Suprapubic skin (tissue), 4 donors: ENCODE results near the gene OSER1. TPM values are rescaled to one million over a fixed set of nuclear protein-coding genes. Genes with fewer than 3 reads are reported as not detected.
A peak's percentile ranks its signal among the peaks of the same experiment; 100 is the strongest.
"Not testable (repeated sequence)": the region's sequence is repeated elsewhere in the genome, so short reads cannot be mapped to it uniquely, and the experiment has no call there.

Source experiments
- DNase-seq, 2 donors: peaks; one replicate each; pipeline ENCODE4 v3.0.0-alpha.2; 2019; ENCODE audit warnings: low spot score in 2 of 2
- H3K27ac ChIP-seq: fragments of 200-600 bp; sonication (generic); one replicate; pipeline ENCODE4 v1.5.1; 2019
- H3K27me3 ChIP-seq: fragments of 200-600 bp; sonication (generic); one replicate; pipeline ENCODE4 v1.5.1; 2019
- H3K36me3 ChIP-seq: fragments of 200-600 bp; sonication (generic); one replicate; pipeline ENCODE4 v1.5.1; 2019
- H3K4me1 ChIP-seq: fragments of 200-600 bp; sonication (generic); one replicate; pipeline ENCODE4 v1.5.1; 2019
- H3K4me3 ChIP-seq: fragments of 200-600 bp; sonication (generic); one replicate; pipeline ENCODE4 v1.5.1; 2019; ENCODE audit warnings: mild to moderate bottlenecking
- H3K9me3 ChIP-seq: fragments of 200-600 bp; sonication (generic); one replicate; pipeline ENCODE4 v1.5.1; 2019
- EP300 ChIP-seq: sonication (generic); formaldehyde crosslinking; IDR thresholded peaks from one replicate; pipeline ENCODE4 v1.6.1; 2017; ENCODE audit warnings: antibody characterized with exemption
- POLR2A ChIP-seq, 2 donors: fragments of 450-650 bp; IDR thresholded peaks; one replicate each; pipeline ENCODE4 v1.6.1; 2017; ENCODE audit warnings: antibody characterized with exemption in 2 of 2, mild to moderate bottlenecking in 2 of 2, moderate library complexity in 2 of 2
- POLR2AphosphoS5 ChIP-seq, 3 donors: sonication (generic); formaldehyde crosslinking; IDR thresholded peaks; one replicate each; pipeline ENCODE4 v1.6.1; 2017; ENCODE audit warnings: antibody characterized with exemption in 3 of 3
- WGBS: methylation state at CpG from one replicate; pipeline ENCODE4 v1.1.5; 2018; 5-methylcytosine and 5-hydroxymethylcytosine counted together
- total RNA-seq, 4 donors: library from RNA; depleted of rRNA; stranded (reverse); fragments of >200 nt; gene quantifications; one replicate each; pipeline ENCODE4 v1.1.0, GENCODE V29; 2016
- TF ChIP-seq, protein P1 (sequence below), 2 donors: fragments of 200-600 bp in 1 of 2; fragments of 450-650 bp in 1 of 2; sonication (generic) in 1 of 2; IDR thresholded peaks; one replicate each; pipeline ENCODE4 v1.5.1; 2016 to 2019; ENCODE audit warnings: antibody characterized with exemption in 2 of 2, mild to moderate bottlenecking in 1 of 2, moderate library complexity in 1 of 2

The OSER1 gene
- total RNA-seq, 4 donors from 2014 or later: 34.2 to 51.6 (median 41.3) TPM

DNA sequence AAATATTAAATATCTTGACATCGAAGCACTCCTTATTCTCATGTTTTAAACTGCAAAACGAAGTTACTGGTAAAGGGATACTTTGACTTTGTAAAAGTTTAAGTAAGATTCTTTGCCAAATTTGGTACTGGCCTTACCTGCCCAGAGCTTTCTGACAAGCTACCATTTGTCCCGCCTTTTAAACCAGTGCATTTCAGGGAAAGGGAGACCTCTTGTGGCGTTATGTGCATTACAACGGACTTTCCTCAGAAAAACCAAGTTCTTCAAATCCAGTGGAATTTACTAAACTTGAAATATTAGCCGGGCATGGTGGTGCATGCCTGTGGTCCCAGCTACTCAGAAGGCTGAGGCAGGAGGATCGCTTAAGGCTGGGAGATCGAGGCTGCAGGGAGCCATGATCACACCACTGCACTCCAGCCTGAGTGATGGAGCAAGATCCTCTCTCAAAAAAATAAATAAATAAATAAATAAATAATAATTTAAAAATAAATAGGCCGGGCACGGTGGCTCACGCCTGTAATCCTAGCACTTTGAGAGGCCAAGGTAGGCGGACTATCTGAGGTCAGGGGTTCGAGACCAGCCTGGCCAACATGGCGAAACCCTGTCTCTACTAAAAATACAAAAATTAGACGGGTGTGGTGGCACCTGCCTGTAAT is 20.2 kb downstream of the OSER1 start:
- WGBS: 23% methylated on average over 15 of the region's 15 CpGs
- peaks cover 31% of the 10 kb centered on the region for H3K4me1 ChIP-seq
- DNase-seq: not testable (repeated sequence)

DNA sequence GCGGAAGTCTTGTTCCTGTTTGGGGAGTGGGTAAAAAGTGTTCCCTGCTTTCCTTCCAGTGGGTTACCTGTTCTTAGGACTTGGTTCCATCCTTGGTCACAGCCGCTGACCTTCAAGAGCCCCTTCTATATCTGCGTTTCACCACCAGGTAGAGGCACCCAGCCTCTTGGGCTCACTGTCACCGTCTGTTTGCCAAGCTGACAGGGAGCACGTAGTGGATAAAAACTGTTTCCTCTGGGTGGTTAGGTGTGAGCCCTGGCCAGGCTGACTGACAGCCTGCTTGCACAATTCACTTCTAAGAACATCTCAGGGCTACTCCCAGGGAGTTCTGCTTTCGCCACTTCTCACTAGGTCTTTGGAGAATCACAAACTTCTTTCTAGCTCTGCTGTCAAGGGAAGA is 21.8 kb downstream of the OSER1 start:
- no peak for DNase-seq
- H3K4me3 ChIP-seq: no peak overlapping the region
- H3K36me3 ChIP-seq: no peaks in the 10 kb centered on the region
- peaks cover 31% of the 10 kb centered on the region for H3K4me1 ChIP-seq
- no peak overlapping the region for H3K27ac ChIP-seq
- peaks cover 11% of the 10 kb centered on the region for H3K27me3 ChIP-seq
- TF ChIP-seq EP300 (no peak), POLR2A (IDR thresholded peaks at IDR 0.05) (no peak)
- no peaks in the 10 kb centered on the region for H3K9me3 ChIP-seq
- WGBS: 68% methylated on average over 3 of the region's 6 CpGs

More for the DNA sequence above, 20.2 kb downstream of the OSER1 start:
- H3K4me3 ChIP-seq, H3K9me3 ChIP-seq, H3K36me3 ChIP-seq, H3K27ac ChIP-seq: not testable (repeated sequence)
- H3K27me3 ChIP-seq: peaks cover 11% of the 10 kb centered on the region
- TF ChIP-seq, protein P1, sequence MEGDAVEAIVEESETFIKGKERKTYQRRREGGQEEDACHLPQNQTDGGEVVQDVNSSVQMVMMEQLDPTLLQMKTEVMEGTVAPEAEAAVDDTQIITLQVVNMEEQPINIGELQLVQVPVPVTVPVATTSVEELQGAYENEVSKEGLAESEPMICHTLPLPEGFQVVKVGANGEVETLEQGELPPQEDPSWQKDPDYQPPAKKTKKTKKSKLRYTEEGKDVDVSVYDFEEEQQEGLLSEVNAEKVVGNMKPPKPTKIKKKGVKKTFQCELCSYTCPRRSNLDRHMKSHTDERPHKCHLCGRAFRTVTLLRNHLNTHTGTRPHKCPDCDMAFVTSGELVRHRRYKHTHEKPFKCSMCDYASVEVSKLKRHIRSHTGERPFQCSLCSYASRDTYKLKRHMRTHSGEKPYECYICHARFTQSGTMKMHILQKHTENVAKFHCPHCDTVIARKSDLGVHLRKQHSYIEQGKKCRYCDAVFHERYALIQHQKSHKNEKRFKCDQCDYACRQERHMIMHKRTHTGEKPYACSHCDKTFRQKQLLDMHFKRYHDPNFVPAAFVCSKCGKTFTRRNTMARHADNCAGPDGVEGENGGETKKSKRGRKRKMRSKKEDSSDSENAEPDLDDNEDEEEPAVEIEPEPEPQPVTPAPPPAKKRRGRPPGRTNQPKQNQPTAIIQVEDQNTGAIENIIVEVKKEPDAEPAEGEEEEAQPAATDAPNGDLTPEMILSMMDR (IDR thresholded peaks at IDR 0.05): peak; percentile 71 to 74

DNA sequence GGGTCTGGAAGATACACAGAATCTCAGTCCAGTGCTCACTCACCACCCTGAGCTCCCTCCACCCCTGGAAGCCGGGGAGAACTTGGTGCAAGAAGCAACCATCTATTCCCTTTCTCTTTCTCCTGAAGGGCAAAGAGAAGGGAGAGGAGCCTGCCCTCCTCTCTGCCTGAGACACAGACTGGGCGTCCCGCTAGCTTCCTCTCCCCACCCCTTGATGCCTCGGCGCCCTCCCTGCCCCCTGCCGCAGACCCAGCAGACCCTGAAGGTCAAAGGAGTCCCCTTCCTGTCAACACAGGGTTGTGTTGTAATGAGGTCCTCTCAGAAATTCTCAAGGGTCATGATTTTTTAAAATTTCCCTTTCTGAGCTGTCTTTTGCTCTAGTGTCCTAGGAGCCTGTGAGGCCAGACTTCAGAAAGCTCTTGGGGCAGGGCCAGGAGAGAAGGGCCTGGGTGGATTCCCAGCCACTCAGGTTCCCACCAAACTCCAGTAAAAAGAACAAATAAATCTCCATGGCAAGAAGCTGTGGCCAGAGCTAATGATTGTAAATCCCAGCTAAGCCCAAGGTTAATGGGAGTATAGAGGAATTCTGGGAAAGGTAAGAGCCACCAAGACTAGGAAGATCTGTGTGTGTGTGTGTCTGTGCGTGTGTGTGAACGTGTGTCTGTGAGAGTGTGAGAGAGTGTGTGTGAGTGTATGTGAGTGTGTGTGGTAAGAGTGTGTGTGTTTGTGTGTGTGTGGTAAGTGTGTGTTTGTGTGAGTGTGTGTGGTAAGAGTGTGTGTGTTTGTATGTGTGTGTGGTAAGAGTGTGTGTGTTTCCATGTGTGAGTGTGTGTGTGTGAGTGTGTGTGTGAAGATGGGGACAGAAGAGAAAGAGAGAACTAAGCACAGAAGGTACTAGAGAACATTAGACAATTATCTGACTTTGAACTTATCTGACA is 22.5 kb downstream of the OSER1 start:
- 19% methylated on average over 8 of the region's 8 CpGs for WGBS
- no peak for DNase-seq
- Histone ChIP-seq H3K36me3 (no peaks in the 10 kb centered on the region), H3K27me3 (peaks cover 11% of the 10 kb centered on the region), H3K27ac (peak overlapping the region; percentile 72), H3K9me3 (no peaks in the 10 kb centered on the region), H3K4me3 (peak overlapping the region; percentile 53), H3K4me1 (peaks cover 31% of the 10 kb centered on the region)
- TF ChIP-seq POLR2A (IDR thresholded peaks at IDR 0.05) (no peak), POLR2AphosphoS5 (IDR thresholded peaks at IDR 0.05) (no peak), EP300 (no peak)
- TF ChIP-seq, protein P1 (IDR thresholded peaks at IDR 0.05): no peak

DNA sequence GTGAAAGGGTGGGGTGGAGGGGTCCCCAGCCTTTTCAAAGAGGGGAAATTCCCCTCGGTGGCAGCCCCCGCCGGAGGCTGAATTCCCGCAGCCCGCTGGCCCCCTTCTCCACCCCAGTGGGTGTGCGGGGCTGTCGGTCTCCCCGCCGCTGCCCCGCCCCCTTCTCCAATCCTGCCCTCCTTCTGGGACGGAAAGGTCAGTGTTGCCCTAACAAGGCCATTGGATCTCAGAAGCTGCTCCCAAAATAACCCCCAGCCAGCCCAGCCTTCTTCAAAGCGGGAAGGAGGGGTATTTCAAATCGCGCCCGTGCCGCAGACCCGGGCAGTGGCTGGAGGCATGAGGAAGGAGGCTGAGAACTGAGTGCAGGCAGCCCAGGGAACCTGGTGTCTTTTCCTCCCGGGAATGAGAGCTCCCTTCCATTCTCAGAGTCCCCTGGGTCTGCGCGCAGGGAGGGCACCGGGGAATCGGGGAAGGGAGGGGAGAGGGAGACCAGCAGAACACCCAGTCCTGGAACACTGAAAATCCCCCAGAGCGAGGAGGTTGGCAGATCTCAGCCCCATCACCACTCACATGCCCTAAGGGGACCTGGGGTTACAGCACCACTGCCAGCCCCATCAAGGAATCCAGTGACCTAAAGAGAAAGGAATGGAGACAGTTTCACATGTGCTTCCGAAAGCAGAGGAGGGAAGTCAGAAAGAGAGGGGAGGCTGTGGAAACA is 23.4 kb downstream of the OSER1 start, which contains the start of gene JPH2:
TSS of gene JPH2 (minus strand) at position 135 of the 718 bp plus-strand sequence. CDS start 483 bp downstream, outside the sequence.
- no peaks in the 10 kb centered on the region for H3K9me3 ChIP-seq
- WGBS: 3% methylated on average over 14 of the region's 24 CpGs
- peak within 1 kb of the TSS; percentile 72 for H3K27ac ChIP-seq
- H3K4me1 ChIP-seq: peaks cover 31% of the 10 kb centered on the region
- H3K4me3 ChIP-seq: peak within 1 kb of the TSS; percentile 53
- H3K27me3 ChIP-seq: peaks cover 11% of the 10 kb centered on the region
- no peaks in the 10 kb centered on the region for H3K36me3 ChIP-seq
- TF ChIP-seq EP300: peak; percentile 81
- no peak for TF ChIP-seq POLR2AphosphoS5 (IDR thresholded peaks at IDR 0.05)
- no peak for DNase-seq

DNA sequence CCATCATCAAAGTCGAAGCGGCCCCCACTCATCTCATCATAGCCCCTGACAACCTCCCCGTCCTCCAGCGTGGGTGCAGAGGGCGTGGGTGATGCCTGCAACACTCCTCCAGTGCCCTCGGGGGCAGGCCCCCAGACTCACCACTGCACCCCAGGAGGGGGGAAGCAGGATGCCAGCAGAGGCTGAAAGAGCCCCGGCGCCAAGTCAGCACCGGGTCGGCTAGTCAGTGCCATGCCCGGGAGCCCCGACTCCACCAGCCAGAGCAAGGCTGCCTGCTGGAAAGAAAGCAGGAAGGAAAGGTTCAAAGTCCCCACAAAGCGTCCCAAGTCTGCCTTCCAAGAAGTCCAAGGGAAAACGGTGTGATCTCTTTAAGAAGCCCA is 23.9 kb downstream of the OSER1 start:
- Histone ChIP-seq H3K4me3 (peak overlapping the region; percentile 53), H3K27ac (peak overlapping the region; percentile 72), H3K9me3 (no peaks in the 10 kb centered on the region), H3K36me3 (no peaks in the 10 kb centered on the region), H3K4me1 (peaks cover 31% of the 10 kb centered on the region), H3K27me3 (peaks cover 11% of the 10 kb centered on the region)
- TF ChIP-seq EP300 (no peak), POLR2AphosphoS5 (IDR thresholded peaks at IDR 0.05) (no peak), POLR2A (IDR thresholded peaks at IDR 0.05) (no peak)
- TF ChIP-seq, protein P1 (IDR thresholded peaks at IDR 0.05): no peak
- DNase-seq: no peak
- WGBS: 5% methylated on average over 12 of the region's 14 CpGs
